IPS-15b (cell line): ENCODE results near the gene SLC12A7.

Experiments used
- H3K27me3 ChIP-seq: one replicate; pipeline ENCODE4 v1.6.1; 2013; ENCODE audit warnings: low read length; ENCODE audit not compliant: control insufficient read depth, insufficient read depth
- H3K36me3 ChIP-seq: one replicate; pipeline ENCODE4 v1.6.1; 2013; ENCODE audit warnings: low read length; ENCODE audit not compliant: control insufficient read depth, insufficient read depth
- H3K4me1 ChIP-seq: one replicate; pipeline ENCODE4 v1.6.1; 2013; ENCODE audit warnings: mild to moderate bottlenecking, low read length; ENCODE audit not compliant: control insufficient read depth, insufficient read depth
- H3K4me3 ChIP-seq: one replicate; pipeline ENCODE4 v1.5.1; 2013; ENCODE audit warnings: low read depth, low read length
- H3K9ac ChIP-seq: one replicate; pipeline ENCODE4 v1.6.1; 2013; ENCODE audit warnings: low read depth, mild to moderate bottlenecking, low read length
- H3K9me3 ChIP-seq: one replicate; pipeline ENCODE4 v1.6.1; 2013; ENCODE audit warnings: mild to moderate bottlenecking, low read length; ENCODE audit not compliant: control insufficient read depth, insufficient read depth

The SLC12A7 gene

DNA sequence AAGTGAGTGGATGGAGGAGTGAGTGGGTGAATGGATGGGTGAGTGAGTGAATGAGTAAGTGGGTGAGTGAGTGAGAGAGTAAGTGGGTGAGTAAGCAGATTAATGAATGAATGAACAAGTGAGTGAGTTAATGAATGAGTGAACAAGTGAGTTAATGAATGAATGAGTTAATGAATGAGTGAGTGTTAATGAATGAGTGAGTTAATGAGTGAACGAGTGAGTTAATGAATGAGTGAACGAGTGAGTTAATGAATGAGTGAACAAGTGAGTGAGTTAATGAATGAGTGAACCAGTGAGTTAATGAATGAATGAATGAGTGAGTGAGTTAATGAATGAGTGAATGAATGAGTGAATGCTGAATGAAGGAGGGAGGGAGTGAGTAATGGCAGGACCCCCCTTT, 76.9 kb downstream of the SLC12A7 start:
- Histone ChIP-seq H3K9me3 (no peaks in the 10 kb centered on the region), H3K9ac (no peak overlapping the region), H3K4me3 (no peak overlapping the region), H3K27me3 (no peaks in the 10 kb centered on the region), H3K36me3 (peaks cover 3% of the 10 kb centered on the region), H3K4me1 (no peaks in the 10 kb centered on the region)

DNA sequence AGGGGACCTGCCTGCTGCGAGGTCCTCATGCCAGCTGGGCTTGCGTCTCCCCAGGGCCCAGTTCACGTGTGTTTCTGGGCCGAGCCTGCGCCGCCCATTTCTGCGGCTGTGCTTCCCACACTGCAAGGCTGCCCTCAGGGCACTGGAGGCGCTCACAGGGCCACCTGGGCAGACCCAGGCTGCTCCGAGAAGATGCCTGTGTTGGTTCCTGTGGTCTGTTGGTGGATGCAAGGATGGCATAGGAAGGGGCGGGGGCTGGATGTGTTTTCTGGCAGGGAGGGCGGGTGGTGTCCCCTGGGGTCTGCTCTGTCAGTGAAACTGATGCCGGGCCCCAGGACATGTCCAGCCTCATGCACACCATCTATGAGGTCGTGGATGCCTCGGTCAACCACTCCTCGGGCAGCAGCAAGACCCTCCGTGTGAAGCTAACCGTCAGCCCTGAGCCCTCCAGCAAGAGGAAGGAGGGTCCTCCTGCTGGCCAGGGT, 77.4 kb downstream of the SLC12A7 start:
- Histone ChIP-seq H3K9me3 (no peaks in the 10 kb centered on the region), H3K36me3 (peaks cover 3% of the 10 kb centered on the region)

DNA sequence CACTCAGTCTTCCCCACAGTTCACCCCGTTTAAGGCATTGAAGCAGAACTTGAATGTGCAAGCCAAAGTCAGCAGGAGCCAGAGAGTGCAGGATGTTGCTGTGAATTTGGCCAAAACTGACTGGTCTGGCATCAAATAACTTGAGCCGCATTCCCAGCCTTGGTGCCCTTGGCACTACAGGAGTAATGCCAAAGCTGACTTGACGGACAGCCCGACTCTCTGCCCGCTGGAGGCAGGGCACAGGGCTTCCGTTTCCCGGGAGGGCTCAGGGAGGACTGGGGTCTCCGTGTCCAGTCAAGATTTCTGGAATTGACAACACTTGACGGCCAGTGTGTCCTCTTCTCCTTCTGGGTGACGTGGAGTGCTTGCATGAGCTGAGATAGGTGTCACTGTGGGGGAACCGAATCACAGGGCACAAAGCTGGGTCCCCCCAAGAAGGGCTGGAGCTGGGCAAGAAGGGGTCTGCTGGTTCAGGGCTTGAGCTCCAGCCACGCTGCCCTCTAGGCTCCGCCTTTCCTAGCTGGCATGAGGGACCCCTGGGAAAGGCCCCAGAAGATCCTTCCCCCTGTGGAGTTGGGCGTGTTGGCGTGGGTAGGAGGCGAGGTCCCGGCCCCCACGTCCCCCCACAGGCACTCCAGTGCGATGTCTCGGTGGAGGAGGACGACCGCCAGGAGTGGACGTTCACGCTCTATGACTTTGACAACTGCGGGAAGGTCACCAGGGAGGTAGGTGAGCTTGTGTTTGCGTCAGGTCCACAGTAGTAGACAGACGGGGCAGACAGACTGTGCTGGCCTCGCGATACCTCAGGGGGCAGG, 78.0 kb downstream of the SLC12A7 start:
- peaks cover 3% of the 10 kb centered on the region for H3K36me3 ChIP-seq
- H3K9me3 ChIP-seq, result no peaks in the 10 kb centered on the region
- H3K9ac ChIP-seq, result no peak overlapping the region

More for the DNA sequence above, 77.4 kb downstream of the SLC12A7 start:
- no peaks in the 10 kb centered on the region for H3K4me1 ChIP-seq
- H3K4me3 ChIP-seq, result no peak overlapping the region
- no peaks in the 10 kb centered on the region for H3K27me3 ChIP-seq
- no peak overlapping the region for H3K9ac ChIP-seq

DNA sequence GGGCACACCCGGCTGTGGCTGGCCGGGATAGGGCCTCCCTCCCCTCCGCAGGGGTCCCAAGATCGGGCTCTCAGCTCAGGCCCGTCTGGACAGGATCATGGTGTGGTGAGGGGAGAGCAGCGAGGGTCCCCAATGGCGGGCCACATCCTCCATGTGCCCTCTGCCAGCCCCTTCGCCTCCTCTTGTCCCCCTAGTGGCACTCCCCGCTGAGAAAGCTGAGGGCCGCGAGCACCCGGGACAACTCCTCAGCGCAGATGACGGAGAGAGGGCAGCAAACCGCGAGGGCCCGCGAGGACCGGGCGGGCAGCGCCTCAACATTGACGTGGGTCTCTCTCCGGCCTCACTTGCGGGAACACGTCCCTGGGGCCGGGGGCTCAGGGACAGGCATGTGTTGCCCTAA, 78.7 kb downstream of the SLC12A7 start:
- Histone ChIP-seq H3K4me3 (no peak overlapping the region), H3K36me3 (peaks cover 1% of the 10 kb centered on the region), H3K9me3 (no peaks in the 10 kb centered on the region), H3K9ac (no peak overlapping the region), H3K4me1 (no peaks in the 10 kb centered on the region), H3K27me3 (no peaks in the 10 kb centered on the region)

More for the DNA sequence above, 78.0 kb downstream of the SLC12A7 start:
- Histone ChIP-seq H3K27me3 (no peaks in the 10 kb centered on the region), H3K4me1 (no peaks in the 10 kb centered on the region), H3K4me3 (no peak overlapping the region)

DNA sequence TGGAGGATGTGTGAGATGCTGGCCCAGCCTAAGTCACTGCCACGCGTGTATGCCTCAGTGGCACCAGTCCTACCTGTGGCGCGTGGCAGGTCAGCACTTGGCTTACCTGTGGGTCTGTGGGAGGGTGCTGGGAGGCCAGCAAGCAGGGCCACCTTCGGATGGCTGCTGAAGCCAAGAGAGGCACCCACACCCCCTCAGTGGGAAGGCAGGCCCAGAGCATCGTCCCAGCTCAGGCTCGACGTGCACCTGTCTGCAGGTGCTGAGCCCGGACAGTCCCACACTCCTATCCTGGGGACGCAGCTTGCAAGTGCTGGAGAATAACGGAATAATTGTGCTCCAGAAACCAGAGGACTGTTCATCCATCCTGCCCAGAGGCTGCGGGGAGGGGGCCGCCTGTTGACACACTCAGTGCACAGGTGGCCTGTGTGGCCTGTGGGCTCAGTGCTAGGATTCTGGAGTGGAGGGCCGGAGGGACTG, 79.3 kb downstream of the SLC12A7 start:
- Histone ChIP-seq H3K27me3 (no peaks in the 10 kb centered on the region), H3K4me3 (no peak overlapping the region), H3K9ac (no peak overlapping the region), H3K9me3 (no peaks in the 10 kb centered on the region), H3K36me3 (no peaks in the 10 kb centered on the region), H3K4me1 (no peaks in the 10 kb centered on the region)

DNA sequence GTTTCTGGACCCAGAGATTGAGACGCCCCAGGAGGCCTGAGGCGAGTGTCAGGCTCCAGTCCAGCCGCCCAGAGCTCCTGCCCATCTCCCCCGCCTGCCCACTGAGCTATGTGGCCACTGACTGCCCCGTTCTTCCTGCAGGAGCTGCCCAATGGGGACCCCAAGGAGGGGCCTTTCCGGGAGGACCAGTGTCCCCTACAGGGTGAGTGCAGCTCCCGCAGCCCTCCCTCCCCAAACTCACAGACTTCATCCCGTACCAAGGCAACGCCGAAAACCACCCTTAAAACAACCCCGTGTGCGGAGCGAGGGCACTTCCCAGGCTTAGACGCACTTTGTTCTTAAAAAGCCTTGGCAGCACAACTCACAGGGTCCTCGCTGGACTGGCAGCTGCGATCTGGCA, 79.9 kb downstream of the SLC12A7 start:
- no peak overlapping the region for H3K4me3 ChIP-seq

DNA sequence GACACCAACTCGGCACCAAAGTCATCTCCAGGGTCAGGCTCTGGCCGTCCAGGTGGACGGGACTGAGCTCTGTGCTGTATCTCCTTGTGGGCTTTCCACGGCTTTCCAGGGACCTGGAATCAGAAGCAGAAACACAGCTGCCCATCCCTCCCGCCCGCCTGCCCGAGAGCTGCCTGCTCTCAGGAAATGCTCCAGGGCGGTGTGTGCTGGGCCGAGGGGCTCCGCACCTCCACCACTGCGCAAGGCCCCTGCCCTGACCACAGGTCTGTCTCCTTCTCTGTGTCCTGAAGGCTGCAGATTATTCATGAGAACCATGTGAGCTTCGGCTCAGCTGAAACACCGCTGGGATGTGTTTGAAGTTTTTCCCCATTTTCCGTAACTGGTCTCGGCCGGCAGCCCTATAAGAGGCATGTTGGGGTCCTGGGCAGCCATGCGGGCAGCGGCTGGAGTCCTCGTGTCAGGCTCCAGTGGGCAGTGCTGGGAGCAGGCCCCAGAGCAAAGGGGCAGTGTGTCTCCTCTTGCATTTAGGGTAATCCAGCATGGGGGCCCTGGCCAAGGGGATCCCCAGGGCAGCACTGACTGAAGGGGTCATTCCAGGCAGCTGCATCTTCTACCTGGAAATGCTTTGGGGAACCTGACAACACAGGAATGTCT, 80.4 kb downstream of the SLC12A7 start:
- no peaks in the 10 kb centered on the region for H3K4me1 ChIP-seq
- no peak overlapping the region for H3K4me3 ChIP-seq
- no peaks in the 10 kb centered on the region for H3K9me3 ChIP-seq
- H3K9ac ChIP-seq, result no peak overlapping the region
- H3K36me3 ChIP-seq, result no peaks in the 10 kb centered on the region
- no peaks in the 10 kb centered on the region for H3K27me3 ChIP-seq

More for the DNA sequence above, 79.9 kb downstream of the SLC12A7 start:
- Histone ChIP-seq H3K27me3 (no peaks in the 10 kb centered on the region), H3K9ac (no peak overlapping the region), H3K36me3 (no peaks in the 10 kb centered on the region), H3K9me3 (no peaks in the 10 kb centered on the region), H3K4me1 (no peaks in the 10 kb centered on the region)

DNA sequence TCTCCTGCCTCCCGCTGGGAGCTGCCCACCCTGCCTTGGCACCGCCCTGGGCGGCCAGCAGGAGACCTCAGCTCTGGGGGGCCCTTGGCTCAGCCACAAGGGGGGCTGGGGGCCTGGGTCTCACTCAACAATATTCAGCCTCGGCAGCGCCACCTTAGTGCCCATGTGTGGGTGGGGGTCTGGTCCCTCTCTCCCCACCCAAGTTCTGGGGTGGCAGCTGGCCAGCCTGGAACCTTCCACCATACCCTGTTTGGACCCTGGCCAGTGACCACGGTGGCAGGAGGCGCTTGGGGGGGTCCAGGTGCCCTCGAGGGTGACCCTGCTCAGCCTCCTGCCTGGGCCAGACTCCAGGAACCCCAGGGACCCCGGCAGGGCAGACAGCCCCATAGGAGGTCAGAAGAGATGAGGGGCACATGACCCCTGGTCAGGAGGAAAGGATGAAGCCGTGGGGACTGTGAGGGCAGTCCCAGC, 81.0 kb downstream of the SLC12A7 start:
- H3K9me3 ChIP-seq, result no peaks in the 10 kb centered on the region
- H3K4me3 ChIP-seq, result no peak overlapping the region
- no peaks in the 10 kb centered on the region for H3K36me3 ChIP-seq
- H3K9ac ChIP-seq, result no peak overlapping the region
- no peaks in the 10 kb centered on the region for H3K27me3 ChIP-seq
- no peaks in the 10 kb centered on the region for H3K4me1 ChIP-seq

DNA sequence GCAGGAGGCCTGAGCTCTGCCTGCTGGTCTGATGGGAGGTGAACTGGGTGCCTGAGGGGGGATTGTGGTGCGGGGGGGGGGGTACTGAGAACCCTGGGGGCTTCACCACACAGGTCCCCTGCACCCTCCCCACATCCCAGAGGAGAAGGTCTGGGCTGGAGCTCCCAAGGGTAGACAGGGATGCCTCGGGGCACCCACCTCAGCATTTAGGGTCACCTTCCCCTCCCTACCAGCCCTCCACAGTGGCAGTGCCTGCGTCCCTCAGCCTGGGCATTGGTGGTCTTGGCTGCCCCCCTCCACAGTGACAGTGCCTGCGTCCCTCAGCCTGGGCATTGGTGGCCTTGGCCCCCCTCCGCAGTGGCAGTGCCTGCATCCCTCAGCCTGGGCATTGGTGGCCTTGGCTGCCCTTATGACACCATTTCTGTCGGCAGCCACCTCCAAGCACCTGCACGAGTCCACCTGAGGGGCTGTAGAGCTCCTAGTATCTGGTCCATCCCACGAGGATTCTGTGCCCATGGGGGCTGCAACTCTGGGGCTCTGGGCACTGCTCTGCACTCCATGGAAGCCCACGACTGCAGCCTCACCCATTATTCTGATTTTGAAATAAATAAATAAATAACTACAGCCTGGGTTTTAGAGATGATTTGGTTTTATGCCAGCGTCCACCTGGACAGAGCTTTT, 81.8 kb downstream of the SLC12A7 start:
- no peak overlapping the region for H3K9ac ChIP-seq
- H3K36me3 ChIP-seq, result no peaks in the 10 kb centered on the region
- no peaks in the 10 kb centered on the region for H3K9me3 ChIP-seq
- no peaks in the 10 kb centered on the region for H3K4me1 ChIP-seq
- H3K4me3 ChIP-seq, result no peak overlapping the region
- no peaks in the 10 kb centered on the region for H3K27me3 ChIP-seq

DNA sequence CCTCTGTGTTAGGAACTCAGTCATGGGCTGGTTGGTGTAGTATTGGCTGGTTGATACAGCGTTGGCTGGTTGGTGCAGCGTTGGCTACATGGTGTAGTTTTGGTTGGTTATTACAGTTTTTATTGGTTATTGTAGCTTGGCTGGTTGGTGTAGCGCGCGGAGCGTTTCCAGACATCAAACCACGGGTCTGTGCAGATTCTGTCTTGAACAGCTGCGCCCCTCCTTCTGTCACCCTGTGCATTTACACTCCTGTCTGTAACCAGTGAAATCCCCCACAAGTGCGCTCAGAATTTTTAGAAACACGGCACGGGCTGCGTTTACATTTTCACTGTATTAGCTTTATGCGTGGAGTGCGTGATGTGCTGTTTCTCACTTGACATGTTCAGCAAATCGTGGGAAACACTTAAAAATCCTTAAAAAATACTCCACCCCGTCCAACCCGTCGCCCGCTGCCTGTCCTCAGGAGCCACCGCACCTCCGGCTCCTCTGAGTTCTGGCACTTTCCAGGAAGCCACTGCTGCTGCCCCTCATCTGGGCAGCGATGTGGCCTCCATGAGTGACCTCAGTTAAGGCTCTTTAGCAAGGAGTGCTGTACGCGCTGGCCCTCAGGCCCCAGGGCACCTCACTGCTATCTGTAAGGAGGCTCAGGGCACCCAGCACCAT, 82.5 kb downstream of the SLC12A7 start:
- no peaks in the 10 kb centered on the region for H3K36me3 ChIP-seq
- no peaks in the 10 kb centered on the region for H3K9me3 ChIP-seq
- H3K27me3 ChIP-seq, result no peaks in the 10 kb centered on the region
- no peaks in the 10 kb centered on the region for H3K4me1 ChIP-seq
- no peak overlapping the region for H3K9ac ChIP-seq
- no peak overlapping the region for H3K4me3 ChIP-seq
